ENCODE results near the gene UNC13C.

GRCh38 chr15:54277834-54278233 is 299.6 kb downstream of the UNC13C start:
- no peak for TF ChIP-seq CTCF (IDR thresholded peaks at IDR 0.05)
- TF ChIP-seq POLR2A (IDR thresholded peaks at IDR 0.05), result no peak
